ENCODE results near the gene MAP4K3. TPM values are rescaled to one million over a fixed set of nuclear protein-coding genes. Genes with fewer than 3 reads are reported as not detected.

The MAP4K3 gene
- total and polyA plus RNA-seq, 9 of the 15 experiments (the other 6 are each of a cell fraction or from before 2014, with no cell fraction given): 3.1 to 30.0 (median 16.9) TPM

GRCh38 chr2:39436592-39437521 is at the start of gene MAP4K3 (continued):
- TF ChIP-seq ZNF41 (CRISPR knock-in tag; conservative IDR thresholded peaks at IDR 0.05): no peak; the same call in 1 of the 2 replicates
- TF ChIP-seq ZNF785 (CRISPR knock-in tag; IDR thresholded peaks at IDR 0.05): no peak
- peak; percentile 63 for TF ChIP-seq CHD1 (IDR thresholded peaks at IDR 0.05; ENCODE audit: low read length)
- no peak for TF ChIP-seq CUX1 (CRISPR knock-in tag; IDR thresholded peaks at IDR 0.05)
- peak; percentile 70; the same call in 1 of the 2 replicates for TF ChIP-seq GMEB1 (CRISPR knock-in tag; IDR thresholded peaks at IDR 0.05)
- no peak for TF ChIP-seq GTF2B (IDR thresholded peaks at IDR 0.05; ENCODE audit: extremely low read depth, insufficient read length)
- no peak for TF ChIP-seq ZNF655 (CRISPR knock-in tag; IDR thresholded peaks at IDR 0.05)
- peak; percentile 59; the same call in 1 of the 2 replicates for TF ChIP-seq ARID4B (CRISPR knock-in tag; IDR thresholded peaks at IDR 0.05)
